GM12878 (cell line): Measurements from ENCODE around the gene CGREF1. TPM values are rescaled to one million over a fixed set of nuclear protein-coding genes. Genes with fewer than 3 reads are reported as not detected.

Experiments used
- E4F1 ChIP-seq: fragments of 450-650 bp; IDR thresholded peaks from 2 replicates; pipeline ENCODE4 v1.6.1; 2018; ENCODE audit warnings: borderline replicate concordance, mild to moderate bottlenecking; ENCODE audit not compliant: partially characterized antibody
- HCFC1 ChIP-seq: fragments of 150-350 bp; IDR thresholded peaks from 2 replicates; pipeline ENCODE4 v1.6.1; 2014; ENCODE audit warnings: low read length
- NFYB ChIP-seq: IDR thresholded peaks from 2 replicates; pipeline ENCODE4 v1.6.1; 2011; ENCODE audit warnings: low read depth, mild to moderate bottlenecking, low read length, improper control_type of control experiment, moderate library complexity; ENCODE audit not compliant: insufficient read depth
- NR2F1 ChIP-seq: fragments of 450-650 bp; conservative IDR thresholded peaks from 2 replicates; pipeline ENCODE4 v1.6.1; 2017; ENCODE audit warnings: mild to moderate bottlenecking
- SKIL ChIP-seq: fragments of 450-650 bp; IDR thresholded peaks from 2 replicates; pipeline ENCODE4 v1.6.1; 2017; ENCODE audit warnings: mild to moderate bottlenecking, low read depth, inconsistent platforms; ENCODE audit not compliant: poor library complexity, severe bottlenecking
- USF1 ChIP-seq: IDR thresholded peaks from 2 replicates; pipeline ENCODE4 v1.6.1; 2011; ENCODE audit warnings: borderline replicate concordance, low read depth, mild to moderate bottlenecking, moderate library complexity, mixed read lengths, low read length; ENCODE audit not compliant: insufficient read depth; ENCODE audit errors: extremely low read length
- polyA plus RNA-seq, 11 experiments: library from polyadenylated mRNA; depleted of rRNA in 4 of 11; unstranded in 6 of 11; stranded (reverse) in 5 of 11; fragments of >200 nt; fragmentation: Nextera tagmentation in 4 of 11; fragmentation: Illumina TruSeq in 1 of 11; extraction: Ambion mirVana in 4 of 11; extraction: Trizol in 1 of 11; gene quantifications; 1 replicate in 1 of 11; 2 replicates in 10 of 11; pipeline versions ENCODE4 v1.2.1 to v1.2.3, GENCODE V29; 2011 to 2016; ENCODE audit warnings: inconsistent platforms in 2 of 11, missing spikeins in 2 of 11, low read depth in 1 of 11
- total RNA-seq, 4 experiments: library from RNA; depleted of rRNA in 3 of 4; stranded (reverse); fragments of >200 nt in 3 of 4; fragmentation: Illumina TruSeq in 1 of 4; extraction: Trizol in 1 of 4; gene quantifications; 2 replicates each; pipeline versions ENCODE4 v1.2.1 to v1.2.3, GENCODE V29; 2013 to 2021

The CGREF1 gene
- total and polyA plus RNA-seq, 10 of the 15 experiments (the other 5 are each of a cell fraction or from before 2014, with no cell fraction given), result 0.06 to 0.21 TPM; not detected in 8

GRCh38 chr2:27105981-27106380, 12.9 kb downstream of the CGREF1 start (continued):
- TF ChIP-seq NR2F1 (no peak), USF1 (no peak), SKIL (no peak), HCFC1 (no peak), NFYB (no peak), E4F1 (no peak)
